ENCODE results near the gene SLC2A3.
"Not testable (repeated sequence)": the region's sequence is repeated elsewhere in the genome, so short reads cannot be mapped to it uniquely, and the experiment has no call there.

DNA sequence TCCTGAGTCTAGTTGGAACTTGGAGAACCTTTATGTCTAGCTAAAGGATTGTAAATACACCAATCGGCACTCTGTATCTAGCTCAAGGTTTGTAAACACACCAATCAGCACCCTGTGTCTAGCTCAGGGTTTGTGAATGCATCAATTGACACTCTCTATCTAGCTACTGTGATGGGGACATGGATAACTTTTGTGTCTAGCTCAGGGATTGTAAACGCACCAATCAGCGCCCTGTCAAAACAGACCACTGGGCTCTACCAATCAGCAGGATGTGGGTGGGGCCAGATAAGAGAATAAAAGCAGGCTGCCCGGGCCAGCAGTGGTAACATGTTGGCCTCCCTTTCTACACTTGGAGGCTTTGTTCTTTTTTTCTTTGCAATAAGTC lies 54.3 kb downstream of the SLC2A3 start:
- TF ChIP-seq, protein P1, sequence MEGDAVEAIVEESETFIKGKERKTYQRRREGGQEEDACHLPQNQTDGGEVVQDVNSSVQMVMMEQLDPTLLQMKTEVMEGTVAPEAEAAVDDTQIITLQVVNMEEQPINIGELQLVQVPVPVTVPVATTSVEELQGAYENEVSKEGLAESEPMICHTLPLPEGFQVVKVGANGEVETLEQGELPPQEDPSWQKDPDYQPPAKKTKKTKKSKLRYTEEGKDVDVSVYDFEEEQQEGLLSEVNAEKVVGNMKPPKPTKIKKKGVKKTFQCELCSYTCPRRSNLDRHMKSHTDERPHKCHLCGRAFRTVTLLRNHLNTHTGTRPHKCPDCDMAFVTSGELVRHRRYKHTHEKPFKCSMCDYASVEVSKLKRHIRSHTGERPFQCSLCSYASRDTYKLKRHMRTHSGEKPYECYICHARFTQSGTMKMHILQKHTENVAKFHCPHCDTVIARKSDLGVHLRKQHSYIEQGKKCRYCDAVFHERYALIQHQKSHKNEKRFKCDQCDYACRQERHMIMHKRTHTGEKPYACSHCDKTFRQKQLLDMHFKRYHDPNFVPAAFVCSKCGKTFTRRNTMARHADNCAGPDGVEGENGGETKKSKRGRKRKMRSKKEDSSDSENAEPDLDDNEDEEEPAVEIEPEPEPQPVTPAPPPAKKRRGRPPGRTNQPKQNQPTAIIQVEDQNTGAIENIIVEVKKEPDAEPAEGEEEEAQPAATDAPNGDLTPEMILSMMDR (IDR thresholded peaks at IDR 0.05): not testable (repeated sequence)
- TF ChIP-seq POLR2A (IDR thresholded peaks at IDR 0.05): not testable (repeated sequence)
